Stromal cell of bone marrow (primary cell): ENCODE data around the gene FRMPD2.
"Not testable (repeated sequence)": the region's sequence is repeated elsewhere in the genome, so short reads cannot be mapped to it uniquely, and the experiment has no call there.

ENCODE experiments used
- DNase-seq: peaks from one replicate; pipeline ENCODE4 v3.0.0-alpha.2; 2012; ENCODE audit warnings: low read depth

Gene FRMPD2

GRCh38 chr10:48199580-48200377 is 74.7 kb downstream of the FRMPD2 start:
- DNase-seq = peak; percentile 48

GRCh38 chr10:48197236-48197899 is 77.1 kb downstream of the FRMPD2 start:
- no peak for DNase-seq

GRCh38 chr10:48195803-48196202 is 78.7 kb downstream of the FRMPD2 start:
- DNase-seq = no peak

GRCh38 chr10:48194830-48195229 is 79.7 kb downstream of the FRMPD2 start:
- DNase-seq = no peak

- DNase-seq = no peak
These were observed 80.9 kb downstream of the FRMPD2 start for GRCh38 chr10:48193556-48193955.

- DNase-seq = no peak
These were observed 81.5 kb downstream of the FRMPD2 start for GRCh38 chr10:48192881-48193450.

GRCh38 chr10:48187713-48188485 is 86.6 kb downstream of the FRMPD2 start:
- DNase-seq = no peak

- no peak for DNase-seq
These were observed 87.4 kb downstream of the FRMPD2 start for GRCh38 chr10:48187126-48187525.

GRCh38 chr10:48186264-48186804 is 88.2 kb downstream of the FRMPD2 start:
- DNase-seq = not testable (repeated sequence)

- no peak for DNase-seq
These were observed 90.3 kb downstream of the FRMPD2 start for GRCh38 chr10:48184224-48184623.

- not testable (repeated sequence) for DNase-seq
These were observed 101.8 kb downstream of the FRMPD2 start for GRCh38 chr10:48172715-48173114.

GRCh38 chr10:48160670-48161069 is 113.8 kb downstream of the FRMPD2 start:
- not testable (repeated sequence) for DNase-seq

- not testable (repeated sequence) for DNase-seq
These were observed 114.3 kb downstream of the FRMPD2 start for GRCh38 chr10:48160163-48160562.

- not testable (repeated sequence) for DNase-seq
These were observed 120.0 kb downstream of the FRMPD2 start for GRCh38 chr10:48154211-48155140.

GRCh38 chr10:48147643-48148042 is 126.9 kb downstream of the FRMPD2 start:
- DNase-seq = not testable (repeated sequence)

GRCh38 chr10:48143721-48144642 is 130.5 kb downstream of the FRMPD2 start:
- DNase-seq = not testable (repeated sequence)

GRCh38 chr10:48140949-48141348 is 133.5 kb downstream of the FRMPD2 start:
- not testable (repeated sequence) for DNase-seq

- DNase-seq = not testable (repeated sequence)
These were observed 134.3 kb downstream of the FRMPD2 start for GRCh38 chr10:48139953-48140850.

- DNase-seq = not testable (repeated sequence)
These were observed 145.5 kb downstream of the FRMPD2 start for GRCh38 chr10:48128954-48129353.
